Calu3 (cell line): ENCODE results near the gene SLIT1. TPM values are rescaled to one million over a fixed set of nuclear protein-coding genes. Genes with fewer than 3 reads are reported as not detected.

Experiments used
- BruUV-seq: library from RNA; stranded (reverse); fragments of 400-500 nt; replicated peaks from 2 replicates; lab custom pipeline; 2021; lab: Mats Ljungman, UMichigan
- CTCF ChIA-PET: fragments of 300-600 bp; sonication (Branson Sonifier 250); formaldehyde crosslinking; loops from one replicate; lab custom pipeline; 2022; ENCODE audit warnings: antibody characterized with exemption; lab: Charles Lee
- DNase-seq: peaks from one replicate; pipeline ENCODE4 v3.0.0; 2022
- H3K27ac Mint-ChIP-seq: one replicate; pipeline ENCODE4 v1.8.0; 2022; ENCODE audit warnings: mixed read lengths; ENCODE audit not compliant: unreplicated experiment
- H3K27me3 Mint-ChIP-seq: one replicate; pipeline ENCODE4 v1.8.0; 2022; ENCODE audit warnings: mixed read lengths; ENCODE audit not compliant: unreplicated experiment
- H3K36me3 Mint-ChIP-seq: one replicate; pipeline ENCODE4 v1.8.0; 2022; ENCODE audit warnings: mild to moderate bottlenecking, moderate library complexity, mixed read lengths; ENCODE audit not compliant: insufficient read depth, unreplicated experiment
- H3K4me1 Mint-ChIP-seq: one replicate; pipeline ENCODE4 v1.8.0; 2022; ENCODE audit warnings: mild to moderate bottlenecking, low read depth, mixed read lengths; ENCODE audit not compliant: unreplicated experiment
- H3K4me3 Mint-ChIP-seq: one replicate; pipeline ENCODE4 v1.8.0; 2022; ENCODE audit warnings: mild to moderate bottlenecking, low read depth, moderate library complexity, mixed read lengths; ENCODE audit not compliant: unreplicated experiment
- H3K9me3 Mint-ChIP-seq: one replicate; pipeline ENCODE4 v1.8.0; 2022; ENCODE audit warnings: low read depth, mixed read lengths; ENCODE audit not compliant: unreplicated experiment
- CTCF ChIP-seq: fragments of 200-600 bp; IDR thresholded peaks from one replicate; pipeline ENCODE4 v1.8.0; 2022; ENCODE audit warnings: antibody characterized with exemption; ENCODE audit not compliant: unreplicated experiment
- intact Hi-C: fragments of 100-400 bp; cut with micrococcal nuclease; formaldehyde crosslinking; loops from one replicate; pipeline ENCODE4 v1.10.0; 2022; ENCODE audit not compliant: unreplicated experiment
- total RNA-seq: library from RNA; stranded (reverse); gene quantifications from 2 replicates; pipeline ENCODE4 v1.2.3, GENCODE V29; 2022

SLIT1 gene
- total RNA-seq, 1 experiment from 2014 or later = not detected

GRCh38 chr10:97023401-97024167, 162.2 kb downstream of the SLIT1 start:
- Mint-ChIP-seq H3K27ac (peak overlapping the region; percentile 52), H3K36me3 (peaks cover 5% of the 10 kb centered on the region)

GRCh38 chr10:97022616-97023015, 163.1 kb downstream of the SLIT1 start:
- Mint-ChIP-seq H3K4me1 (no peaks in the 10 kb centered on the region), H3K27ac (no peak overlapping the region), H3K4me3 (no peak overlapping the region), H3K36me3 (peaks cover 5% of the 10 kb centered on the region), H3K9me3 (no peaks in the 10 kb centered on the region), H3K27me3 (peaks cover 1% of the 10 kb centered on the region)
- CTCF ChIA-PET = no interaction called here
- TF ChIP-seq CTCF = no peak
- no peak for DNase-seq
- BruUV-seq = no TSS peak
- intact Hi-C loops = no loop called here

More at GRCh38 chr10:97023401-97024167, 162.2 kb downstream of the SLIT1 start:
- BruUV-seq = no TSS peak
- Mint-ChIP-seq H3K27me3 (peaks cover 11% of the 10 kb centered on the region), H3K9me3 (no peaks in the 10 kb centered on the region), H3K4me1 (no peaks in the 10 kb centered on the region), H3K4me3 (no peak overlapping the region)
- intact Hi-C loops = no loop called here
- no peak for TF ChIP-seq CTCF
- no peak for DNase-seq
- CTCF ChIA-PET = interaction anchor here (0.6 to 1.0 kb wide), 3 partner anchors 10 to 15 kb away, joined by 3 to 7 read pairs (median 4); no protein-coding TSS in a partner anchor

GRCh38 chr10:97020452-97021400, 165.0 kb downstream of the SLIT1 start:
- CTCF ChIA-PET = no interaction called here
- intact Hi-C loops = no loop called here
- peaks cover 5% of the 10 kb centered on the region for H3K36me3 Mint-ChIP-seq
- no peaks in the 10 kb centered on the region for H3K9me3 Mint-ChIP-seq
- H3K4me3 Mint-ChIP-seq = no peak overlapping the region
- no TSS peak for BruUV-seq
- DNase-seq = no peak
- H3K4me1 Mint-ChIP-seq = no peaks in the 10 kb centered on the region
- no peak for TF ChIP-seq CTCF
- H3K27me3 Mint-ChIP-seq = no peaks in the 10 kb centered on the region
- no peak overlapping the region for H3K27ac Mint-ChIP-seq

GRCh38 chr10:97019213-97019844, 166.4 kb downstream of the SLIT1 start:
- intact Hi-C loops = no loop called here
- H3K9me3 Mint-ChIP-seq = no peaks in the 10 kb centered on the region
- H3K36me3 Mint-ChIP-seq = peaks cover 5% of the 10 kb centered on the region
- no peak for DNase-seq
- no peak overlapping the region for H3K4me3 Mint-ChIP-seq
- CTCF ChIA-PET = no interaction called here
- no peaks in the 10 kb centered on the region for H3K27me3 Mint-ChIP-seq
- no TSS peak for BruUV-seq
- no peaks in the 10 kb centered on the region for H3K4me1 Mint-ChIP-seq
- TF ChIP-seq CTCF = no peak
- no peak overlapping the region for H3K27ac Mint-ChIP-seq
